ENCODE data around the gene SP140.

DNA sequence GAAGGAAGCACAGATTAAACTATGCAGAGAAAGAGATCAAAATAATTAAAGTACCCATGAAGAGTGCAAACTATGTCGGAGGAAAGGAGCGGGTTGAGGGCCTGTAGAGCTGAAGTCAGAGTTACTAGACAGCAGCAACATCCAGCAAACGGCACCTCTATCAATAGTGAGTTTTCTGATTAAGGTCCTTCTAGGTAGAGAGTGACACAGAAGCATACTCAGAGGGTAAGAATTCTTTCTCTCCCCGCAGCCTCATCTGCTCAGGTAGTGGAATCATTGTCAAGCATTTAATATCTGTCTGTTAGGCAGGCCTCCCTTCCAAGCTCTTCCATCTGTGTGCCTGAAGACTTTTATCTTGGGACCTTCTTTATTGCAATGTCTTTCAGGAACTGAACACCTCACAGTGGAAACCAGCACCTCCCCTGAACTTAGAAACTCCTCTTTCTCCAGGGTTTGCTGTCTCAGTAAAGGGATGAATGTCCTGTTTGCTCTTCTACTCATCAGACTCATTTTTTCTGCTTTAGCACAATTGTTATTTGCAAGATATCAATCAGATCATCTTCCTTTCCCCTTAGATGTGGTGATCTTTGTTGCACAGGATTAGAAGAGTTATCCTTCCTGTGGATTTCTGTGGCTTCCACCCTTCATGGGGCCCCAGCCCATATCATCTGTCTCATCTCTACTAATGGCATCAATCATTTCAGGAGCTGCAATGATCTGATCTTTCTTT, 28.8 kb downstream of the SP140 start:
- TF ChIP-seq, protein P1, sequence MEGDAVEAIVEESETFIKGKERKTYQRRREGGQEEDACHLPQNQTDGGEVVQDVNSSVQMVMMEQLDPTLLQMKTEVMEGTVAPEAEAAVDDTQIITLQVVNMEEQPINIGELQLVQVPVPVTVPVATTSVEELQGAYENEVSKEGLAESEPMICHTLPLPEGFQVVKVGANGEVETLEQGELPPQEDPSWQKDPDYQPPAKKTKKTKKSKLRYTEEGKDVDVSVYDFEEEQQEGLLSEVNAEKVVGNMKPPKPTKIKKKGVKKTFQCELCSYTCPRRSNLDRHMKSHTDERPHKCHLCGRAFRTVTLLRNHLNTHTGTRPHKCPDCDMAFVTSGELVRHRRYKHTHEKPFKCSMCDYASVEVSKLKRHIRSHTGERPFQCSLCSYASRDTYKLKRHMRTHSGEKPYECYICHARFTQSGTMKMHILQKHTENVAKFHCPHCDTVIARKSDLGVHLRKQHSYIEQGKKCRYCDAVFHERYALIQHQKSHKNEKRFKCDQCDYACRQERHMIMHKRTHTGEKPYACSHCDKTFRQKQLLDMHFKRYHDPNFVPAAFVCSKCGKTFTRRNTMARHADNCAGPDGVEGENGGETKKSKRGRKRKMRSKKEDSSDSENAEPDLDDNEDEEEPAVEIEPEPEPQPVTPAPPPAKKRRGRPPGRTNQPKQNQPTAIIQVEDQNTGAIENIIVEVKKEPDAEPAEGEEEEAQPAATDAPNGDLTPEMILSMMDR (IDR thresholded peaks at IDR 0.05): no peak
- TF ChIP-seq POLR2A (IDR thresholded peaks at IDR 0.05; ENCODE audit: low read depth): no peak
- no peak for TF ChIP-seq EP300 (IDR thresholded peaks at IDR 0.05)

Measured in esophagus muscularis mucosa (tissue), 4 donors.